KG1 (cell line): Measurements from ENCODE around the gene DCAF15.

Source experiments
- DNase-seq: peaks from one replicate; lab custom pipeline; 2025; lab: John Stamatoyannopoulos, UW

DCAF15 gene

GRCh38 chr19:13995017-13995728 lies 42.9 kb downstream of the DCAF15 start:
- no peak for DNase-seq

GRCh38 chr19:13995878-13996765 lies 43.8 kb downstream of the DCAF15 start:
- no peak for DNase-seq

- DNase-seq, result no peak
These were observed 44.8 kb downstream of the DCAF15 start for GRCh38 chr19:13996928-13997630.

GRCh38 chr19:13997631-13997962 lies 45.3 kb downstream of the DCAF15 start:
- DNase-seq, result no peak

- DNase-seq, result no peak
These were observed 46.1 kb downstream of the DCAF15 start for GRCh38 chr19:13998426-13998825.

- DNase-seq, result no peak
These were observed 46.8 kb downstream of the DCAF15 start for GRCh38 chr19:13999085-13999484.

GRCh38 chr19:14000691-14001375 lies 48.5 kb downstream of the DCAF15 start:
- DNase-seq, result no peak

GRCh38 chr19:14002571-14003250 lies 50.4 kb downstream of the DCAF15 start:
- DNase-seq, result no peak

GRCh38 chr19:14003251-14004055 lies 51.1 kb downstream of the DCAF15 start:
- DNase-seq, result no peak

- no peak for DNase-seq
These were observed 52.5 kb downstream of the DCAF15 start for GRCh38 chr19:14004619-14005348.

GRCh38 chr19:14005349-14006084 lies 53.2 kb downstream of the DCAF15 start:
- DNase-seq, result peak; percentile 53

GRCh38 chr19:14006085-14006765 lies 53.9 kb downstream of the DCAF15 start, which contains the start of gene RFX1:
TSS of gene RFX1 (minus strand) at chr19:14006320. CDS start at chr19:13993843, 12,477 bp downstream.
- DNase-seq, result peak; percentile 94

GRCh38 chr19:14006766-14007562 lies 54.7 kb downstream of the DCAF15 start:
- peak; percentile 68 for DNase-seq
